Eye (tissue), 1 donor: Measurements from ENCODE around the gene LRRC70.
"Not testable (repeated sequence)": the region's sequence is repeated elsewhere in the genome, so short reads cannot be mapped to it uniquely, and the experiment has no call there.

Experiments
- DNase-seq: peaks from one replicate; pipeline ENCODE4 v3.0.0-alpha.2; 2015

LRRC70 gene, protein sequence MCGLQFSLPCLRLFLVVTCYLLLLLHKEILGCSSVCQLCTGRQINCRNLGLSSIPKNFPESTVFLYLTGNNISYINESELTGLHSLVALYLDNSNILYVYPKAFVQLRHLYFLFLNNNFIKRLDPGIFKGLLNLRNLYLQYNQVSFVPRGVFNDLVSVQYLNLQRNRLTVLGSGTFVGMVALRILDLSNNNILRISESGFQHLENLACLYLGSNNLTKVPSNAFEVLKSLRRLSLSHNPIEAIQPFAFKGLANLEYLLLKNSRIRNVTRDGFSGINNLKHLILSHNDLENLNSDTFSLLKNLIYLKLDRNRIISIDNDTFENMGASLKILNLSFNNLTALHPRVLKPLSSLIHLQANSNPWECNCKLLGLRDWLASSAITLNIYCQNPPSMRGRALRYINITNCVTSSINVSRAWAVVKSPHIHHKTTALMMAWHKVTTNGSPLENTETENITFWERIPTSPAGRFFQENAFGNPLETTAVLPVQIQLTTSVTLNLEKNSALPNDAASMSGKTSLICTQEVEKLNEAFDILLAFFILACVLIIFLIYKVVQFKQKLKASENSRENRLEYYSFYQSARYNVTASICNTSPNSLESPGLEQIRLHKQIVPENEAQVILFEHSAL

DNA sequence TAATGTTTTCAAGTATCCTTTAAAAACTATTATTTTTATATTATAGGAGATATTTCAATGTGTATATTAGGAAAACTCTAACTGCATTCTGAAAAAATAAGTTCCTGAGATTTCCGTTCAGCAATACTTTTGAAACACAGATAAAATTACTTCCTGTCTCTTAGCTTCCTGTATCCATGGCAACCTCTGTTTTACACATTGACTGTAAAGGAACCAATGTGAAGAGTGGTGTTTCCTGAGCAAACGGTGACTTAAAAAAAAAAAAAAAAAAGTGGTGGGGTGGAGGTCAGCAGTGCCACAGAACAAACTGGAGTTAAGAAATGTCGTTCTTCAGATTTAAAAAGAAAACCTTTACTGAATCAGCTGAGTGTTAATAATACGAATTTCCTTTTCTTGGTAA, at the start of gene LRRC70:
Gene LRRC70, plus strand, starts transcription at position 280 of the 400 bp plus-strand sequence. CDS start 620 bp downstream, outside the sequence.
- peak; percentile 16 for DNase-seq

DNA sequence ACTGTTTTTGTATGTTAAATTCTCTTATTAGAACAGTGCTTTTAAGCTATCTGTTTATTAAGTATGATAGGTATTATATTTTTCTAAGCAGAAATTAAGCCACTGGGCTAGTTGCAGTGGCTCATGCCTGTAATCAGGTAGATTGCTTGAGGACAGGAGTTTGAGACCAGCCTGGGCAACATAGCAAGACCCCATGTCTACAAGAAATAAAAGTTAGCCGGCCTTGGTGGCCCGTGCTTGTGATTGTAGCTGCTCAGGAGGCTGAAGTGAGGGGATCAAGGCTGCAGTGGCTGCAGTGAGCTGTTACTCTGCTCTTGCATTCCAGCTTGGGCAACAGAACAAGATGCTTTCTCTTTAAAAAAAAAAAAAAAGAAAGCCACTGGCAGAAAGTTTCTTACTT, 45.0 kb upstream of the LRRC70 start:
- DNase-seq: no peak

DNA sequence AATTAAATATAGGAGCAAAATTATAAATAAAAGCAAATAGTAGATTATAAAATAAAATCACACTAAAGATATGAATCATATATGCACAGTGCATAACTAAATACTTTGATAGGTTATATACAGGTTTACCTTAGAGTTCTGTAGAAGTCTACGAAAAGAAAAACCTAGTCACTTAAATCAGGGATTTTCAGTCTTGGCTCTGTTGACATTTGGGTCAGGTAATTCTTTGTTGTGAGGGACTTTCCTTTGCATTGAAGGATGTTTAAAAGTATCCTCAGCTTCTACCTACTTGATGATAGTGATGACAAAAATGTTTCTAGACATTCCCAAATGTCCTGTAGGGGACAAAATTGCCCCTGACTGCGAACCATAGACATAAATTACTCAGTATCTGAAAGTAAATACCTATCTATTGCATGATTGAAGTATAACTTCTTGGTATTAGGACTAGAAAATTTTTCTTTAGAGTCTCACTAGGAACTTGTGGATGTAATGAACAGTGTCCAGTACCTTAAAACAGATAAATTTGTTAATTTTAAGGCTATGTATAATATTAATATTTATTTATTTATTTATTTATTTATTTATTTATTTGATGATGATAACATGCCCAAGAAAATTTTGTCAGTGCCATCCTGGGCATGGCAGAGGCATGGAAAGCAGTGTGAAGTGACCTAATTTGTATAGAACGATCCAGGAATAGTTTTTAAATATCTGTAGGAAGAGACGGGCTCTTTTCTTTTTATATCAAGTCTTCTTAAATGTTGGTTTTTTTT, 44.0 kb upstream of the LRRC70 start:
- DNase-seq: no peak

DNA sequence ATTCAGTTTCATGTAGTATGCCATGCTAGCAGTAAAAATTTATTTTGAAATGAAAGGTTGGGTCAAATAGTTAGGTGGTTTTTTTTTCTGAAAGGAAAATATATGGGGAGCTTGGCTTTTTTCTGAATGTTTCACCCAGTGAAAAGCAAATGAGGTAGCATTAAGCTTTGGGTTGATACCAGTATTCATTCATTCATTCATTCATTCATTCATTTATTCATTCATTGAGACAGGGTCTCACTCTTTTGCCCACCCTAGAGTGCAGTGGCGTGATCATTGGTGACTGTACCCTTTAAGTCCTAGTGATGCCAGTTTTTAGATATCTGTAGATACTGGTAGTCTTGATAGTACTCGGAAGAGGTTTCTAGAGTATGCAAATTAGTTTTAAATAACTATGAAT, 42.4 kb upstream of the LRRC70 start:
- no peak for DNase-seq

DNA sequence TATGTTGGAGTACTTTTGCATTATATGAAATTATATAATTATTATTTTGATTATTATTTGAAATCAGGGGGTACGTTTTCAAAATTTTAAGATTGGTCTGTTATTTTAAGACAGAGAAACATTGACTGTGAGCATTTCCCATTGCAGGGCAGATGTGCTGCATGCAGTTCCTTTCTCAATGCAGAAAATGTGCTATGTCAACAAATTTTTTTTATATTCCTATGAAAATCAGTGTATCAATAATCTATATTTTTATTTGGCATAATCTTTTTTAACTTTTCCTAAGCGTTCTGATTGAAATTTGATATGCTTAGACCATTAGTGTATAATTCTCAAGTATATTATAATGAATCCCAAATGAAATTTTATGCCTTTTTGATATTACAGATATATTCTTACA, 41.8 kb upstream of the LRRC70 start:
- DNase-seq: no peak

DNA sequence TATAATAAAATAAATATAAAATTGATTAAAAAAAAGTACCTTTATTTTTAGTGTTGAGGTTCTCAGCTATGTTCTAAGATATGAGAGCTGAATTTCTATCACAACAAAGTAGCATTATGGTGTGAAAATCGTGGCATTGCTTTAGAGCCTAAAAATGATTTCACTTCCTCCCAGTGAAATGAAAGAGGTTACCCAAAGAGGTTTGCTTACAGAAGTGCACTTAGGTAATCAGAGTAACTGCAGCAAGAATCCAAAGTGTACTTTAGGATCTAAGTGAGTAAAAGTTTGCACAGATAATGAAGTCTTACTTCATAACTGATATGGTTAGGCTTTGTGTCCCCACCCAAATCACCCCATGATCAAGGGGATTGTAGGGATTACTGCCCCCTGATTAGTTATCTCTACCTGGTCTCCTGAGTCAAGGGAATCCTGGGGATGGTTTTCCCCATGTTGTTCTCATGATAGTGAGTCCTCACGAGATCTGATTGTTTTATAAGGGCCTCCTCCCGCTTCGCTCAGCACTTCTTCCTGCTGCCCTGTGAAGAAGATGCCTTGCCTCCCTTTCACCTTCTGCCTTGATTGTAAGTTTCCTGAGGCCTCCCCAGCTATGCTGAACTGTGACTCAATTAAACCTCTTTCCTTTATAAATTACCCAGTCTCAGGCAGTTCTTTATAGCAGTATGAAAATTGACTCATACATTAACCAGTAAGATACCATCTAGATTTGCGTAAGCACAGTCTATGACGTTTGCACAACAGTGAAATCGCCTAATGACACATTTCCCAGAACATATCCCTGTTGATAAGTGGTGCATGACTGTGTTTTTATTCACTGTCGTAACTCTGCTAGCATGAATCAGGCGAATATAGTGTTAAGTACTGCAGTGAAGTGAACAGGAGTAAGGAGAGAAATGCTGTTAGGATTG, 40.3 kb upstream of the LRRC70 start:
- no peak for DNase-seq

DNA sequence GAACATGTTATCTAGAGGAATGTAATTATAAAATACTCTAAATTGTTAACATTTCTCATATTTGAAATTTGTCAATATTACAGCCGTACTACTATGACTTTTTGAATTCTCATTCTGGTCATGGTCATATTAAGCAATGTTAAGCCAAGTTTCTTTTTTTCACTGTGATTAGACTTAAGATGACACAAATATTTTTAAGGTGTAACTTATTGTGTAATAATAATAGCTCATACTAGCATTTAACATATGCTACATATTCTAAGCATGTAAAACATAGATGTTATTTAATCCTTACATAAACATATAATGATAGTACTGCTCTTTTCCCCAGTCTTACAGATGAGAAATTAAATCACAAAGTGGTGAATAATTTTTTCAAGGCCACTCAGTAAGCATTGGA, 35.9 kb upstream of the LRRC70 start:
- no peak for DNase-seq

DNA sequence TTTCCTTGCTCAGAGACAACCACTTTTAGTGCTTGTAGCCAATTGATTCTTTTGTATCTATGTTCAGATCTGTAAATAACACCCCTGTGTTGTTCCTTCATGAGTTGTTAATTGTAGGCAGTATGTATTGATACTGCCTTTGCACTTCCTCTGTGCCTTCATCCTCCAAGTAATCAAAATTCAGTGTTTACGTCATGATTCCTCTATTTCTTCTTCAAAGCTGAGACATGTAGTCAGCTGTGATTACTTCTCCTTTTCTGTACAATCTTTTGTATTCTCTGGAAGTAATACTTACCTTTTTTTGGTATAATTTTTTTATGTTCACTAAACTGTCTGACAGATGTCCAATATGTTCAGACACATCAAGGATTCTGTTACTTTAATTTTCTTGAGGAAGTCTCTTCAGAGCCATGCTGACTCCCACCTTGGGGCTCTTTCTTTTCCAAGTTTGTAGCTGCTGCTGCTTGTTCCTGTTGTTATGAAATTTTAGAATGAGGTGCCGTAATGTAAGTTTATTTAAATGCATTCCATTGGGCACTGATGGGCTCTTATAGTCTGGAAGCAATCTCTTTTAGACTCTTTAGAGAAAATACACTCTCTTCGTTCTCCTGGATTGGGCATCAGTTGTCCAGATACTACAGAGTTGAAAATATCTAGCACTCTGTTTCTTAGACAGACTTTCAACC, 30.5 kb upstream of the LRRC70 start:
- DNase-seq: no peak

DNA sequence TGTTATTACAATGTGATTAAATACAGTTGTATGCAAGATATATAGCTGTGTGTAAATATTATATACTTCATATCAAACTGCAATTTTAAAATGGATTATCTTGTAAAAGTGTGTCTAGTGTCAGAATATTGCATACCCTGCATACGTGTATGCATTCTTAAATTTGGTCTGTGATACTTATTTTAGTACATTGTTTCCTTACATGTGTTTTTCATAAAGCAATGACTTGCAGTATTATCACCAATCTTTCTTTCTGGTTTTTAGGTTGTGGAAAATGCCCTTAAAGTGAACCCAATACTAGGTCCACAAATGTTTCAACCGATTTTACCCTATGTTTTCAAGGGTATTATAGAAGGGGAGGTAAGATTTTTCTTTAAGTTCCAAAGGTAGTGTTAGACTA, 28.5 kb upstream of the LRRC70 start:
- DNase-seq: no peak

DNA sequence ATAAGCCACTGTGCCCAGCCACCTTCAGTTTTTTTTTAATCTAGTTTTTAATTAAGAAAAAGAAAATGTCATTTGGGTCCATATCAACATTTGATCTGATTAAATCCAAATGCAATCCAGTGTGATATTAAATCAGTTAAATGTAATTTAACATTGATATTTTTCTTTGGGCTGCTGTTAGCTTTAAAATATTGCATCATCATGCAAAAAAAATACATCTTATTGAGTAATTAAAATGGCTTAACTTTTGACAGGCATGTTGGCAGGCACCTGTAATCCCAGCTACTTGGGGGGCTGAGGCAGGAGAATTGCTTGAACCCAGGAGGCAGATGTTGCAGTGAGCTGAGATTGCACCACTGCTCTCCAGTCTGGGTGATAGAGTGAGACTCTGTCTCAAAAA, 22.7 kb upstream of the LRRC70 start:
- no peak for DNase-seq

DNA sequence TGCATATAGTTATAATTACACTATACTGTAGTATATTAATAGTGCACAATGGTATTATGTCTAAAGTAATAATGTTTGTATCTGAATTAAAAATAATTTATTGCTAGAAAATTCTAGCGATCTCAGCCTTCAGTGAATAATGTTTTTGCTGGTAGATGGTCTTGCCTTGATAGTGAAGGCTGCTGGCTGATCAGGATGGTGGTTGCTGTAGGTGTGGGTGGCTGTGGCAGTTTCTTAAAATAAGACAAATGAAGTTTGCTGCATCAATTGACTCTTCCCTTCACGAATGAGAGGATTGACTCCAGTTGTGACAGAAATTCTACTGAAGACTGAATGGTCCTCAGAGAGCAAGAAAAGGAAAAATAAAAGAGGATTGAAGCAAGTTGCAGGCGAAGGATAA, 19.7 kb upstream of the LRRC70 start:
- no peak for DNase-seq

DNA sequence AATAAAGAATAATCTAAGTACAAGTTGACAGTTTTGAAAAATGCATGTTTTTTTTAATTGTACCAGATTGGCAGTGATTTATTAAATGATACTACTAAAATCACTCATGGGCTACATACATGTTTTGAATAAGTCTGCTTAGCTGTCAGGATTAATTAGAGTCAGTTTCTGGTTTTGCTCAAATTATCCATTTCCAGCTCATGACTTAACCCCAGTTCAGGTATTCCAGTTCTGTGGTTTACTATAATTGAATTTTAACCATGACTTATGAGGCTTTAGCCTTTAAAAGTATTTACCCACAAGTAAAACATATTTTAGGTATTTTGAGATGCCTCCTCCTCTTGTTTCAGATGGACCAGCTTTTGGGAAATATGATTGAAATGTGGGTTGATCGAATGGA, 17.8 kb upstream of the LRRC70 start:
- DNase-seq: peak; percentile 60

DNA sequence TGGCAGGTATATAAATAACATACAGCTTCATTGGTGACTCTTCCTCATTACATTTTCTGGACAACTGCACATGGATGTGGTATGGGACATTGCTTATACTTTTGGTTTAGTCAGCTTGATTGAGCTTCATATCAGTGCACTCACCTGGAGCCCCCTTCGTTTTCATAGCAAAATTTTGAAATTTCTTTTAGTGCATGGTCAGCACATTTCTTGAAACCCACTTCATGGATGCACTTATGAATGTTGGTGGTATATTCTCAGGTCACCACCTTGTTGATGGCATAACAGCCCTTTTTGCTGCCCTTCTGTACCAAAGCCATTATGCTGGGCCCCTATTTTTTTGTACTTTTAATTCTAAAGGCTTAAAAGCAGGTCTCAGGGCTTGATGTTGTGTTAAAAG, 16.7 kb upstream of the LRRC70 start:
- DNase-seq: no peak

DNA sequence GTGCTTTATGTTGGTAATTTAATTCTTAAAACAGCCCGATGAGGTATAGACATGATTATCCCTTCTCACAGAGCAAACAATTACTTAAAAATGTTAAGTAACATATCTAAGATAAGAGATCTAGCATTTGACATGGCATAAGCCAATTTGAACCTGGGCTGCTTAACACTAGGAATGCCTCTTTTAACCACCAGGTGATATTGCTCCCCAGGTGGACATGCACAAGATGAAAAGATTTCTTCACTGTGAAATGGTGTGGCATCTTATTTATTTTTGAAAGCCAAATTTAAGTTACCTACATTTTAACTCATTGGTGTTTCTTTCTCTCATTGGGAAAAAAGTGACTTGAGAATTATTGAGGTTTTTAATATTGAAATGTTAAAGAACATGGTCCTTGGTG, 15.8 kb upstream of the LRRC70 start:
- no peak for DNase-seq

DNA sequence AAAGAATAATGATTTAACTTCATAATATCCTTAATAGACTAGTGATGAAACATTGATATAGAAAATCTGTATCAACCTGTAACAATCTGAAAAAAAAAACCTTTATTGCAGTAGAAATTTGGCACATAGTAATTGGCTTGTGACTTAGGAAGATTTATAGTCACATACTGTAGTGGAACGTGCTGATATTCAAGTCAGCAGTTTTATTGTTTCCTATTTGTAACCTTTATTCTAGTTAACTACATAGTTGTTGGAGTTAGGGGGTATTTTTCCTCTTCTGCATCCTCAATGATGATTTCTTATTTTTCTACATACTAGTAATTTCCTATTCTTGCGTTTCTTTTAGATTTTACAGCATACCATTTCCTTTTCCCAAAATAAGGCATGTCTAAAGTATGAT, 14.5 kb upstream of the LRRC70 start:
- DNase-seq: no peak

DNA sequence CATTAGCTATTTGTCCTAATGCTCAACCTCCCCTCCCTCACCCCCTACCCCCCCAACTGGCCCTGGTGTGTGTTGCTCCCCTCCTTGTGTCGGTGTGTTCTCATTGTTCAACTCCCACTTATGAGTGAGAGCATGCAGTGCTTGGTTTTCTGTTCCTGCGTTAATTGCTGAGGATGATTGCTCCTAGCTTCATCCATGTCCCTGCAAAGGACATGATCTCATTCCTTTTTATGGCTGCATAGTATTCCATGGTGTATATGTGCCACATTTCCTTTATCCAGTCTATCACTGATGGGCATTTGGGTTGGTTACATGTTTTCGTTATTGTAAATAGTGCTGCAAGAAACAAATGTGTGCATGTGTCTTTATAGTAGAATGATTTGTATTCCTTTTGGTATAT, 12.9 kb upstream of the LRRC70 start:
- DNase-seq: not testable (repeated sequence)

DNA sequence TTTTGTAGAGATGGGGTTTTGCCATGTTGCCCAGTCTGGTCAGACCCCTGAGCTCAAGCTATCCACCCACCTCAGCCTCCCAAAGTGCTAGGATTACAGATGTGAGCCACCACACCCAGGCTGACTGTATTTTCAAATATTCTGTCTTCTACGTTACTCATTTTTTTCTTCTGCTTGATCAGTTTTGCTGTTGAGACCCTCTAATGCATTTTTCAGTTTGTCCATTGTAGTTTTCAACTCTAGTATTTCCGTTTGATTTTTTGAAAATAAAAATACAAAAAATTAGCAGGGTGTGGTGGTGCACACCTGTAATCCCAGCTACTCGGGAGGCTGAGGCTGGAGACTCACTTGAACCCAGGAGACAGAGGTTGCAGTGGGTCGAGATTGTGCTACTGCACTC, 10.5 kb upstream of the LRRC70 start:
- peak; percentile 7 for DNase-seq

DNA sequence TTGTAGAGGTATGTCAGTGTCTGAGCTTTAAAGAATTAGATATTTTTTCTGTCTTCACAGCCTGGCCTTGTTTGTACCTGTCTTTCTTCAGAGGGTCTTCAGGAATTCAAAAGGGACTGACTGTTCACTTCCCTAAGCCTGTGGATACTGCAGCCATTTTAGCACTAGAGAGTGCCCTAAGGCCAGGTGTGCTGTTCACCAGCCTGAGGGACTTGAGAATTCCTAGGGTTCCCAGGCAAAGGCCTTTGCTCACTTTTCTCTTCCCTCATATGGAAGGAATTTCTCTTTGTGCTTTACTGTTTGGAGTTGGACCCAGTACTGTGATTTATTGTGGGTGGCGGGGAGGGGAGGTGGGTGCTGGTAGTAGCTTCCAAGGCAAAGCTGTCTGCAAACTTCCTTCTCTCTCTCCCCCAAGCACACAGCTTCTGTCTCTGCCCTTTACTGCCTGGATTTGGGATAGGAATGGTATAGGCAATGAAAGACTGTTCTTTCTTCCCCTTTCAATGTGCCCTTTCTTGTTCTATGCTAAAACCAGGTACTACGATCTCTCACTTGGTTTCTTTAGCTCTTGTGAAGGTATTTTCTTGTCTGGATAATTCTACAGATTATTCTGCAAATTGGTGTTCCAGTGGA, 9.7 kb upstream of the LRRC70 start:
- no peak for DNase-seq

DNA sequence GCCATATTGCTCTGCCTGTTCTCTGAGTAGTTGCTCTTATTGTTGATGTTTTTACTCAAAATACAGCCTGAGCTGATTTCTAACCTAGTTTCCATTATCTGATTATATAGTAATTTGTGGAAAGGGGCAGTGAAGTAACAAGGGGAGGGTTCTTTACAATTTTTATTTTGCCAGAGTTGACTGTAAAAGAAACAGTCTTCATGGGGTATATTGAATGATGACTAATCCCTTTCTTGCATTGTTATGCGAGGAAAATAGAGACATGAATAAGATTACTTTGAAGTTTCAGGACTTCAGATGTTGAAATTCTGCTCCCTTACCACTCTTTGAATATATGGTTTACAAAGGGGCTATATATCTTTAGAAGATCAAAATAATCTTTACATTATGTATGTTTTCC, 9.1 kb upstream of the LRRC70 start:
- DNase-seq: no peak

DNA sequence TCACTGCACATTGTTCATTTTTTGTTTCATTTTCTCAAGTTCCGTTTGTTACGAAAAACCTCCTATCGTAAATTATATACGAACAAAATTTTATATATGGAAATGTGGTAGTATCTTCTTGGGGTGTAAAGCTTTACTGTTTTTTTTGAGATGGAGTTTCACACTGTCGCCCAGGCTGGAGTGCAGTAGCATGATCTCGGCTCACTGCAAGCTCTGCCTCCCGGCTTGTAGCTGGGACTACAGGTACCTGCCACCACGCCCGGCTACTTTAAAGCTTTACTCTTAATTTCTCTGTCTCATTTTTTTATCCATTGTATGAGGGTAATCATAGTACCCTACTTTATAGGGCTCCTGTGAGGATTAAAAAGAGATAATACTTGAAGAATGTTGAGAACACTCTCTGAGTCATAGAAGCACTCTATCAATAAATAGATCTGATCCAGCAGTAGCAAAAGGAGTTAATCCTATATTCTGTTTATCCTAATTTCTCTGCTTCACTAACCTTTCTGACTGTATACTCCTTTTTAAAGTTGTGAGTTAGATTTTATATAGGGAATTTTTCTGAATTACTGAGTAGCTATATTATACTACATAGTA, 5.6 kb upstream of the LRRC70 start:
- DNase-seq: no peak

DNA sequence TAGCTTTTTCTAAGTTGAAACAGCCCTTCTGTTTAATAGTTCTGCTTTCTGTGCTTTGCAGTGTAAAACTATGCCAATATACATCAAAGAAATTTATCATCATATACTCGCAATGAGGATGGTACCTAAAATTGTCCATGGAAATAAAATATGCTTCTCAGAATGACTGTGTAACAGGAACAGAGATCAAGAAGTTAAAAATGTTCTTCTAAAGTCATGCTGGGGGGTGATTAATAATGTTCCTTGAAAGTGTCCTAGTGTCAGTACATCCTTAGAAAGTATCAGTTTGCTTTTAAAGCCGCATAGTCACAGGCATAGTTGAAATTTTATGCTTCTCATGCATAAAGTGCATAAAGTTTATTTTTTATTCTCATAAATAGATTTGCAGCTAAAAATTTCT, 4.0 kb upstream of the LRRC70 start:
- DNase-seq: no peak
